ENCODE data around the gene PMM2.

DNA sequence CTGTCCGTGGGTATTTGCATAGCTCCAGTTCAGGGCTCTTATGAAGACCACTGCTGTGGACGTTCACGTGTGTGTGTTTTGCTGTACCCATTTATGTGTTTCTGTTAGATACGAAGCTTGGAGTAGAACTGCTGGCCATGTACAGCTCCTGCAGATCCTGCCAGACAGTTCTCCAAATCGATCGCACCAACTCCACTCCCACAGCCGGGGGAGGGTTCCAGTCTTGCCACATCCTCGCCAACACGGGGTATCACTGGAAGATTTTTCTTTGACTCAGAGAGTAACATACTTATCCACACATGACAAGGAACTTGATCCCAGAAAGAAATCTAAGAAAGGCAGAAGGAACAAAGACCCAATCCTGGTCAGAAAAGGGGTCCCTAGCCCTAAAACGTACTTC lies 37.6 kb upstream of the PMM2 start:
- TF ChIP-seq, protein P1, sequence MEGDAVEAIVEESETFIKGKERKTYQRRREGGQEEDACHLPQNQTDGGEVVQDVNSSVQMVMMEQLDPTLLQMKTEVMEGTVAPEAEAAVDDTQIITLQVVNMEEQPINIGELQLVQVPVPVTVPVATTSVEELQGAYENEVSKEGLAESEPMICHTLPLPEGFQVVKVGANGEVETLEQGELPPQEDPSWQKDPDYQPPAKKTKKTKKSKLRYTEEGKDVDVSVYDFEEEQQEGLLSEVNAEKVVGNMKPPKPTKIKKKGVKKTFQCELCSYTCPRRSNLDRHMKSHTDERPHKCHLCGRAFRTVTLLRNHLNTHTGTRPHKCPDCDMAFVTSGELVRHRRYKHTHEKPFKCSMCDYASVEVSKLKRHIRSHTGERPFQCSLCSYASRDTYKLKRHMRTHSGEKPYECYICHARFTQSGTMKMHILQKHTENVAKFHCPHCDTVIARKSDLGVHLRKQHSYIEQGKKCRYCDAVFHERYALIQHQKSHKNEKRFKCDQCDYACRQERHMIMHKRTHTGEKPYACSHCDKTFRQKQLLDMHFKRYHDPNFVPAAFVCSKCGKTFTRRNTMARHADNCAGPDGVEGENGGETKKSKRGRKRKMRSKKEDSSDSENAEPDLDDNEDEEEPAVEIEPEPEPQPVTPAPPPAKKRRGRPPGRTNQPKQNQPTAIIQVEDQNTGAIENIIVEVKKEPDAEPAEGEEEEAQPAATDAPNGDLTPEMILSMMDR (conservative IDR thresholded peaks at IDR 0.05; ENCODE audit: low read length): no peak
- no peak for TF ChIP-seq EZH2phosphoT487 (IDR thresholded peaks at IDR 0.05; ENCODE audit: borderline replicate concordance)

All from Loucy (cell line).